K562 (cell line): ENCODE measurements around the gene GRWD1. TPM values are rescaled to one million over a fixed set of nuclear protein-coding genes. Genes with fewer than 3 reads are reported as not detected.
A peak's percentile ranks its signal among the peaks of the same experiment; 100 is the strongest.

ENCODE experiments used
- GABPB1 ChIP-seq: sonication (generic); formaldehyde crosslinking; IDR thresholded peaks from 2 replicates; pipeline ENCODE4 v1.8.0; 2022; ENCODE audit warnings: mild to moderate bottlenecking, missing genetic modification reagents
- KDM4B ChIP-seq, 2 experiments: fragments of 450-650 bp in 1 of 2; sonication (generic) in 1 of 2; IDR thresholded peaks; 2 replicates each; pipeline ENCODE4 v1.6.1; 2016 to 2017; ENCODE audit warnings: borderline replicate concordance in 2 of 2, antibody characterized with exemption in 1 of 2, low read depth in 1 of 2, mild to moderate bottlenecking in 1 of 2
- KLF6 ChIP-seq: fragments of 250-450 bp; sonication (Bioruptor Pico); IDR thresholded peaks from 2 replicates; pipeline ENCODE4 v1.4.0; 2020; ENCODE audit warnings: mild to moderate bottlenecking, moderate library complexity, borderline replicate concordance
- LCOR ChIP-seq: sonication (generic); formaldehyde crosslinking; IDR thresholded peaks from 2 replicates; pipeline ENCODE4 v1.8.0; 2022; ENCODE audit warnings: mild to moderate bottlenecking, missing genetic modification reagents
- NCOA1 ChIP-seq: fragments of 450-650 bp; IDR thresholded peaks from 2 replicates; pipeline ENCODE4 v1.6.1; 2016; ENCODE audit warnings: low read depth
- PTRF ChIP-seq: fragments of 450-650 bp; IDR thresholded peaks from 2 replicates; pipeline ENCODE4 v1.6.1; 2016; ENCODE audit warnings: mild to moderate bottlenecking, missing genetic modification characterization, missing compliant biosample characterization
- REST ChIP-seq, 2 experiments: fragments of 450-650 bp; formaldehyde crosslinking in 1 of 2; IDR thresholded peaks; 2 replicates each; pipeline versions ENCODE4 v1.4.0 to v1.6.1; 2014 to 2020; ENCODE audit warnings: mild to moderate bottlenecking in 2 of 2, borderline replicate concordance in 1 of 2, low read depth in 1 of 2
- RUNX1 ChIP-seq: sonication (generic); IDR thresholded peaks from 2 replicates; pipeline ENCODE4 v1.6.1; 2016; ENCODE audit warnings: antibody characterized with exemption, low read depth
- TAF9B ChIP-seq: fragments of 450-650 bp; IDR thresholded peaks from 2 replicates; pipeline ENCODE4 v1.6.1; 2018; ENCODE audit warnings: mild to moderate bottlenecking; ENCODE audit not compliant: partially characterized antibody
- TFAP4 ChIP-seq: sonication (generic); formaldehyde crosslinking; IDR thresholded peaks from 2 replicates; pipeline ENCODE4 v1.8.0; 2022; ENCODE audit warnings: missing genetic modification reagents, mild to moderate bottlenecking, moderate library complexity, borderline replicate concordance
- polyA plus RNA-seq, 8 experiments: library from polyadenylated mRNA; depleted of rRNA in 4 of 8; stranded (reverse) in 5 of 8; unstranded in 3 of 8; fragments of >200 nt; fragmentation: Nextera tagmentation in 2 of 8; fragmentation: Illumina TruSeq in 1 of 8; extraction: Ambion mirVana in 2 of 8; extraction: Trizol in 1 of 8; gene quantifications; 2 replicates each; pipeline versions ENCODE4 v1.2.1 to v1.2.3, GENCODE V29; 2011 to 2014; ENCODE audit warnings: inconsistent platforms in 1 of 8, missing spikeins in 1 of 8
- total RNA-seq, 7 experiments: library from RNA; depleted of rRNA in 6 of 7; stranded (reverse); fragments of >200 nt in 6 of 7; fragmentation: Illumina TruSeq in 2 of 7; extraction: Trizol in 2 of 7; gene quantifications; 2 replicates each; pipeline versions ENCODE4 v1.2.1 to v1.2.3, GENCODE V29; 2011 to 2021; ENCODE audit warnings: low replicate concordance in 1 of 7
- TF ChIP-seq, protein P1 (sequence below): fragments of 450-650 bp; IDR thresholded peaks from 2 replicates; pipeline ENCODE4 v1.6.1; 2016; ENCODE audit warnings: missing biosample characterization, missing genetic modification characterization
- TF ChIP-seq, protein P2 (sequence below): sonication (generic); formaldehyde crosslinking; IDR thresholded peaks from 2 replicates; pipeline ENCODE4 v1.8.0; 2022; ENCODE audit warnings: mild to moderate bottlenecking, missing genetic modification reagents

GRWD1 gene
- total and polyA plus RNA-seq, 9 of the 15 experiments (the other 6 are each of a cell fraction or from before 2014, with no cell fraction given) = 1.5 to 87.2 (median 24.5) TPM

DNA sequence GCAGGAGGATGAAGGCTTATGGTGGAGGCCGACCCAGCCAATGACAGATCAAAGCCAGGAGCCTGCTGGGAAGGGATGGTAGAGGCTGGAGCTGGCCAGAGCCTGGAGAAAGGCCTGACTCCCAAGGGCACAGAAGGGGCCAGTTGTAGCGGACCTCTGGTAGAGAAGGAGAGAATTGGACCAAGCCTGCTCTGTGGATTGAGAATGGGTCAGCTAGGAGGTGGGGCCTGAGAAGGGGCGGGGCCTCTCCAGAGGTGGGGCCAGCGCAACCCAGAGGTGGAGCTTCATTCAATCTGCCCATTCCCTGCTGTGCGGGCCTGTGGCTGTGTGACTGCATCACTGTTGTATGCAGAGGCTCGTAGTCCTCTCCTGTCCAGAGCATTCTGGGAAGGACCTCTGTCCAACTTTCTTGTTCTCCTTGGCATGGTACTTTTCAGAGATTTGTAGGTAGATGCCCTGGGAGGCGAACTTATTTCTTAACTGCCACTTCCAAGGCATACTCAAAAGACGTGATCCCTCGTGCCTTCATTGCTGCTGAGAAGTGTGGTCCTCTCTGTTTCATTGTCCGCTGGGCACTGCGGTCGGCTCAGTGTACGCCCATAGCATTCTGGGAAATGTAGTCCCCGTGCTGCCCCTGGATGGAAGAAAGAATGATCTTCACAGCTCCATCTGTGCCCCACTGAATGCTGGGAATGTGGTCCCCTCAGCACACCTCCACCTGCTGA, 45.6 kb upstream of the GRWD1 start (continued):
- TF ChIP-seq, protein P1, sequence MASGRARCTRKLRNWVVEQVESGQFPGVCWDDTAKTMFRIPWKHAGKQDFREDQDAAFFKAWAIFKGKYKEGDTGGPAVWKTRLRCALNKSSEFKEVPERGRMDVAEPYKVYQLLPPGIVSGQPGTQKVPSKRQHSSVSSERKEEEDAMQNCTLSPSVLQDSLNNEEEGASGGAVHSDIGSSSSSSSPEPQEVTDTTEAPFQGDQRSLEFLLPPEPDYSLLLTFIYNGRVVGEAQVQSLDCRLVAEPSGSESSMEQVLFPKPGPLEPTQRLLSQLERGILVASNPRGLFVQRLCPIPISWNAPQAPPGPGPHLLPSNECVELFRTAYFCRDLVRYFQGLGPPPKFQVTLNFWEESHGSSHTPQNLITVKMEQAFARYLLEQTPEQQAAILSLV (tag) = no peak
- no peak for TF ChIP-seq NCOA1
- TF ChIP-seq PTRF (tag) = no peak
- TF ChIP-seq TFAP4 (CRISPR knock-in tag) = peak; percentile 34; the same call in 1 of the 2 replicates
- TF ChIP-seq, protein P2, sequence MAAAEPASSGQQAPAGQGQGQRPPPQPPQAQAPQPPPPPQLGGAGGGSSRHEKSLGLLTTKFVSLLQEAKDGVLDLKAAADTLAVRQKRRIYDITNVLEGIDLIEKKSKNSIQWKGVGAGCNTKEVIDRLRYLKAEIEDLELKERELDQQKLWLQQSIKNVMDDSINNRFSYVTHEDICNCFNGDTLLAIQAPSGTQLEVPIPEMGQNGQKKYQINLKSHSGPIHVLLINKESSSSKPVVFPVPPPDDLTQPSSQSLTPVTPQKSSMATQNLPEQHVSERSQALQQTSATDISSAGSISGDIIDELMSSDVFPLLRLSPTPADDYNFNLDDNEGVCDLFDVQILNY (CRISPR knock-in tag) = 0 out of 2 replicates have a peak, but pooled peaks have one; percentile 32
- peak; percentile 44; the same call in 1 of the 2 replicates for TF ChIP-seq GABPB1 (CRISPR knock-in tag)
- no peak for TF ChIP-seq KLF6 (CRISPR knock-in tag)
- TF ChIP-seq KDM4B (IDR thresholded peaks at IDR 0.05; ENCODE audit: borderline replicate concordance in 2 of 2, low read depth in 1 of 2) = no peak
- TF ChIP-seq REST (IDR thresholded peaks at IDR 0.05; ENCODE audit: borderline replicate concordance) = peak; percentile 39
- no peak for TF ChIP-seq REST (CRISPR knock-in tag; IDR thresholded peaks at IDR 0.05; ENCODE audit: low read depth)
- 0 out of 2 replicates have a peak, but pooled peaks have one; percentile 45 for TF ChIP-seq RUNX1
- no peak for TF ChIP-seq LCOR
- TF ChIP-seq TAF9B = no peak
